22Rv1 (cell line): ENCODE data around the gene BPGM.

Source experiments
- CTCF ChIP-seq: fragments of 450-650 bp; IDR thresholded peaks from 2 replicates; pipeline ENCODE4 v1.5.1; 2017; ENCODE audit warnings: mild to moderate bottlenecking
- ZFX ChIP-seq: fragments of 450-650 bp; IDR thresholded peaks from 2 replicates; pipeline ENCODE4 v1.6.1; 2017; ENCODE audit warnings: antibody characterized with exemption, borderline replicate concordance

- no peak for TF ChIP-seq CTCF
- no peak for TF ChIP-seq ZFX
Observed at GRCh38 chr7:134690614-134691504, 44.2 kb downstream of the BPGM start.
